ENCODE results near the gene RAB8B. TPM values are rescaled to one million over a fixed set of nuclear protein-coding genes. Genes with fewer than 3 reads are reported as not detected.

The RAB8B gene
- polyA plus RNA-seq, 3 donors = 22.0 to 77.3 (median 58.9) TPM

GRCh38 chr15:63308491-63308890 is 119.1 kb downstream of the RAB8B start:
- intact Hi-C loops (cut with micrococcal nuclease) = no loop called here
- Mint-ChIP-seq H3K4me3 (no peak overlapping the region), H3K9me3 (no peaks in the 10 kb centered on the region), H3K27me3 (ENCODE audit: low read depth in 3 of 3) (peaks cover 0 to 2% (median 0%) of the 10 kb centered on the region in 3 donors), H3K4me1 (no peaks in the 10 kb centered on the region), H3K36me3 (peaks cover 37 to 40% of the 10 kb centered on the region in 2 donors), H3K27ac (no peak overlapping the region)
- no peak for DNase-seq
- Histone ChIP-seq H3K4me2 (replicated peaks; ENCODE audit: extremely low read depth, low read length, poor library complexity, severe bottlenecking) (no peak overlapping the region), H3K27me3 (ENCODE audit: control insufficient read depth in 2 of 2, insufficient read depth in 2 of 2, low read length in 2 of 2) (no peaks in the 10 kb centered on the region), H3K9ac (ENCODE audit: insufficient read depth, low read length, poor library complexity, severe bottlenecking) (no peak overlapping the region), H3K9me3 (replicated peaks in 1 of 2; ENCODE audit: control insufficient read depth in 1 of 2, insufficient read depth in 1 of 2, low read length in 2 of 2) (no peaks in the 10 kb centered on the region), H3K4me3 (replicated peaks in 1 of 3; ENCODE audit: low read depth in 2 of 3, low read length in 3 of 3) (no peak overlapping the region), H3K27ac (ENCODE audit: low read depth in 1 of 2, low read length in 2 of 2) (no peak overlapping the region), H3K36me3 (replicated peaks in 1 of 2; ENCODE audit: control insufficient read depth in 1 of 2, insufficient read depth in 2 of 2, low read length in 2 of 2) (peaks cover 30 to 42% of the 10 kb centered on the region in 2 donors), H4K20me1 (ENCODE audit: insufficient read depth, low read length) (no peaks in the 10 kb centered on the region), H2AFZ (ENCODE audit: insufficient read depth, low read depth, low read length, poor library complexity, severe bottlenecking) (no peak overlapping the region), H3K4me1 (ENCODE audit: control insufficient read depth in 1 of 2, insufficient read depth in 2 of 2, low read length in 2 of 2) (no peaks in the 10 kb centered on the region), H3K79me2 (ENCODE audit: insufficient read depth, low read length) (no peaks in the 10 kb centered on the region)
- TF ChIP-seq, protein P1, sequence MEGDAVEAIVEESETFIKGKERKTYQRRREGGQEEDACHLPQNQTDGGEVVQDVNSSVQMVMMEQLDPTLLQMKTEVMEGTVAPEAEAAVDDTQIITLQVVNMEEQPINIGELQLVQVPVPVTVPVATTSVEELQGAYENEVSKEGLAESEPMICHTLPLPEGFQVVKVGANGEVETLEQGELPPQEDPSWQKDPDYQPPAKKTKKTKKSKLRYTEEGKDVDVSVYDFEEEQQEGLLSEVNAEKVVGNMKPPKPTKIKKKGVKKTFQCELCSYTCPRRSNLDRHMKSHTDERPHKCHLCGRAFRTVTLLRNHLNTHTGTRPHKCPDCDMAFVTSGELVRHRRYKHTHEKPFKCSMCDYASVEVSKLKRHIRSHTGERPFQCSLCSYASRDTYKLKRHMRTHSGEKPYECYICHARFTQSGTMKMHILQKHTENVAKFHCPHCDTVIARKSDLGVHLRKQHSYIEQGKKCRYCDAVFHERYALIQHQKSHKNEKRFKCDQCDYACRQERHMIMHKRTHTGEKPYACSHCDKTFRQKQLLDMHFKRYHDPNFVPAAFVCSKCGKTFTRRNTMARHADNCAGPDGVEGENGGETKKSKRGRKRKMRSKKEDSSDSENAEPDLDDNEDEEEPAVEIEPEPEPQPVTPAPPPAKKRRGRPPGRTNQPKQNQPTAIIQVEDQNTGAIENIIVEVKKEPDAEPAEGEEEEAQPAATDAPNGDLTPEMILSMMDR (IDR thresholded peaks at IDR 0.05) = no peak
- WGBS (ENCODE audit: insufficient coverage) = no CpG with 5 or more reads among the region's 4 CpGs

DNA sequence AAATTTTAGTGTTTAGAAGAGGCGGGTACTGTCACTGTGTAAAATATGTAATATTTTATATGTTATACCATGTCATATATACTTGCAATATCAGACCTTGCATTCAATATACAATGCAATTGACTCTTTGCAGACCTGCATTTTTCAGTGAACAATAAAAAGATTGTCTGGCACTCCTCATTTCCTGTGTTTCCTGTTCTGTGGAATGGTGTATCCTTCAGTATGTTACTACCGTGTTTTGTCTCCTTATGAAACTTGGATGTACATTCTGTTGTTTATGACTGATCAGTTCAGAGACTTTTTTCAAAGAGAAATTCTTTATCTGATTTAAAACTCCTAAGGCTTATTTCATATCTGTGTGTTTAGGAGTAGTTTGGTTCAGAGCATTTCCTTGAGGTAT is 119.5 kb downstream of the RAB8B start:
- Histone ChIP-seq H3K79me2 (ENCODE audit: insufficient read depth, low read length) (no peaks in the 10 kb centered on the region), H3K4me2 (replicated peaks; ENCODE audit: extremely low read depth, low read length, poor library complexity, severe bottlenecking) (no peak overlapping the region), H3K4me1 (ENCODE audit: control insufficient read depth in 1 of 2, insufficient read depth in 2 of 2, low read length in 2 of 2) (no peaks in the 10 kb centered on the region), H3K4me3 (replicated peaks in 1 of 3; ENCODE audit: low read depth in 2 of 3, low read length in 3 of 3) (no peak overlapping the region), H3K9me3 (replicated peaks in 1 of 2; ENCODE audit: control insufficient read depth in 1 of 2, insufficient read depth in 1 of 2, low read length in 2 of 2) (no peaks in the 10 kb centered on the region), H3K36me3 (replicated peaks in 1 of 2; ENCODE audit: control insufficient read depth in 1 of 2, insufficient read depth in 2 of 2, low read length in 2 of 2) (peaks cover 25 to 37% of the 10 kb centered on the region in 2 donors), H3K27me3 (ENCODE audit: control insufficient read depth in 2 of 2, insufficient read depth in 2 of 2, low read length in 2 of 2) (no peaks in the 10 kb centered on the region), H3K9ac (ENCODE audit: insufficient read depth, low read length, poor library complexity, severe bottlenecking) (no peak overlapping the region), H4K20me1 (ENCODE audit: insufficient read depth, low read length) (no peaks in the 10 kb centered on the region), H3K27ac (ENCODE audit: low read depth in 1 of 2, low read length in 2 of 2) (no peak overlapping the region), H2AFZ (ENCODE audit: insufficient read depth, low read depth, low read length, poor library complexity, severe bottlenecking) (no peak overlapping the region)
- H3K36me3 Mint-ChIP-seq = peaks cover 33 to 38% of the 10 kb centered on the region in 2 donors
- TF ChIP-seq, protein P1 (IDR thresholded peaks at IDR 0.05) = no peak
- no peak for DNase-seq
- whole genome bisulfite sequencing (ENCODE audit: insufficient coverage) = no CpG with 5 or more reads among the region's 2 CpGs
- no peak overlapping the region for H3K27ac Mint-ChIP-seq
- H3K27me3 Mint-ChIP-seq (ENCODE audit: low read depth in 3 of 3) = peaks cover 0 to 3% (median 0%) of the 10 kb centered on the region in 3 donors
- H3K4me1 Mint-ChIP-seq = no peaks in the 10 kb centered on the region
- no peak overlapping the region for H3K4me3 Mint-ChIP-seq
- no peaks in the 10 kb centered on the region for H3K9me3 Mint-ChIP-seq
- intact Hi-C loops (cut with micrococcal nuclease) = no loop called here
